Epithelial cell of proximal tubule (primary cell): Measurements from ENCODE around the gene MYO3B. TPM values are rescaled to one million over a fixed set of nuclear protein-coding genes. Genes with fewer than 3 reads are reported as not detected.

Source experiments
- DNase-seq: peaks from one replicate; pipeline ENCODE4 v3.0.0-alpha.2; 2011; ENCODE audit warnings: low read depth
- H3K4me3 ChIP-seq: 2 replicates; pipeline ENCODE4 v1.5.1; 2011; ENCODE audit warnings: low read depth, mild to moderate bottlenecking, low read length
- total RNA-seq: library from RNA; depleted of rRNA; stranded (reverse); fragments of >200 nt; gene quantifications from 2 replicates; pipeline ENCODE4 v1.2.3, GENCODE V29; 2015
- TF ChIP-seq, protein P1 (sequence below): conservative IDR thresholded peaks from 2 replicates; pipeline ENCODE4 v1.5.1; 2012; ENCODE audit warnings: low read depth, mild to moderate bottlenecking, low read length

MYO3B gene
- total RNA-seq, 1 donor from 2014 or later, result 0.35 TPM

DNA sequence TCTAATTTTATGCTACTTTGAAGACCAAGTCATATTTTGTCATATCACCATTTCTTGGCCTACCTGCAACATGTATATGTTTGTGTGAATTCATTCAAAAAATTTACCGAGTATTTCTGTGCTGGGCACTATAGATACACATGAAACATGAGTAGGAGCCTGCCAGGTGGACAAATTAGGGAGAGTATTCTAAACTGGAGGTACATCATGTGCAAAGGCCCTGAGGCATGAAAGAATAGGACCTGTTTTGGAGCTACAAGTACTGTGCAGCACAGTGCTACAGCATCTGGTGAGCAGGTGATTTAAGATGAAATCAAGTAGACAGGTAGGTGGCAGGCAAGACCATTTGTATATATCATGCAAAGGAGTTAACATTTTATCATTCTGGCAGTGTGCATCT is 152.9 kb downstream of the MYO3B start:
- TF ChIP-seq, protein P1, sequence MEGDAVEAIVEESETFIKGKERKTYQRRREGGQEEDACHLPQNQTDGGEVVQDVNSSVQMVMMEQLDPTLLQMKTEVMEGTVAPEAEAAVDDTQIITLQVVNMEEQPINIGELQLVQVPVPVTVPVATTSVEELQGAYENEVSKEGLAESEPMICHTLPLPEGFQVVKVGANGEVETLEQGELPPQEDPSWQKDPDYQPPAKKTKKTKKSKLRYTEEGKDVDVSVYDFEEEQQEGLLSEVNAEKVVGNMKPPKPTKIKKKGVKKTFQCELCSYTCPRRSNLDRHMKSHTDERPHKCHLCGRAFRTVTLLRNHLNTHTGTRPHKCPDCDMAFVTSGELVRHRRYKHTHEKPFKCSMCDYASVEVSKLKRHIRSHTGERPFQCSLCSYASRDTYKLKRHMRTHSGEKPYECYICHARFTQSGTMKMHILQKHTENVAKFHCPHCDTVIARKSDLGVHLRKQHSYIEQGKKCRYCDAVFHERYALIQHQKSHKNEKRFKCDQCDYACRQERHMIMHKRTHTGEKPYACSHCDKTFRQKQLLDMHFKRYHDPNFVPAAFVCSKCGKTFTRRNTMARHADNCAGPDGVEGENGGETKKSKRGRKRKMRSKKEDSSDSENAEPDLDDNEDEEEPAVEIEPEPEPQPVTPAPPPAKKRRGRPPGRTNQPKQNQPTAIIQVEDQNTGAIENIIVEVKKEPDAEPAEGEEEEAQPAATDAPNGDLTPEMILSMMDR, result no peak
- no peak overlapping the region for H3K4me3 ChIP-seq
- DNase-seq, result no peak

- TF ChIP-seq, protein P1, result no peak
- no peak overlapping the region for H3K4me3 ChIP-seq
- DNase-seq, result no peak
Measured at GRCh38 chr2:170332676-170333402, 154.9 kb downstream of the MYO3B start.

DNA sequence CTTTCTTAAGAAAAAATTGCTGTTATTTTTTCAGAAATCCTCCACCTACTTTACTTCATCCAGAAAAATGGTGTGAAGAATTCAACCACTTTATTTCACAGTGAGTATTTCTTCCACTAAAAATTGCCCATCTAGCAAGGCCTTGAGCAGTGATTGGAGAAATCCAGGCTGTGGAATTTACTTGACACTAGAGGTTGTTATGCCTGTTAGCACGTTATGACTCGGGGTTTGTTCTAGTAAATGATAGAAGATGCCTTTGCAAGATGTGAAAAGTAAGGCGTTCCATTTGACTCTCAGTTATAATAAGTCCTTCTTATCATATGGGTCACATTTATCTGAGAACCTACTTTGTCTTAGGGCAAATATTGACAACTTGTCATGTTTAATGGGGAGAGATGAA is 157.4 kb downstream of the MYO3B start:
- H3K4me3 ChIP-seq, result no peak overlapping the region
- no peak for DNase-seq
- TF ChIP-seq, protein P1, result no peak

DNA sequence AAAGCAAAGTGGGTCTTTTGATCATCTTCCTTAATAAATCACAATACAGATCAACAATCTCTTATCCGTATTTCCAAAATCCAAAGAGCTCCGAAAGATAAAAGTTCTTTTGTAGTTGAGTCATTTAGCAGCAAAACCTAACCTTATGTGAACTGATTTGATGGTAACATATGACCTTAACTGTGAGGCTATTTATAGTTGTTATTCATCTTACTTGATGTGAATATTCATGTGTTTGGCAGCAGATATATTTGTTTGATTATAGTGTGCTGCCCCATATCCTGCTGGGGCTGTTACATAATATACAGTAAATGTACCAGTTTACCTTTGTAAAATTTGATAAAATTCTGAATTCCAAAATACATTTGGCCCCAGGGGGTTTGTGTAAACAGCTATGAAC is 158.5 kb downstream of the MYO3B start:
- DNase-seq, result no peak
- no peak overlapping the region for H3K4me3 ChIP-seq
- TF ChIP-seq, protein P1, result no peak

DNA sequence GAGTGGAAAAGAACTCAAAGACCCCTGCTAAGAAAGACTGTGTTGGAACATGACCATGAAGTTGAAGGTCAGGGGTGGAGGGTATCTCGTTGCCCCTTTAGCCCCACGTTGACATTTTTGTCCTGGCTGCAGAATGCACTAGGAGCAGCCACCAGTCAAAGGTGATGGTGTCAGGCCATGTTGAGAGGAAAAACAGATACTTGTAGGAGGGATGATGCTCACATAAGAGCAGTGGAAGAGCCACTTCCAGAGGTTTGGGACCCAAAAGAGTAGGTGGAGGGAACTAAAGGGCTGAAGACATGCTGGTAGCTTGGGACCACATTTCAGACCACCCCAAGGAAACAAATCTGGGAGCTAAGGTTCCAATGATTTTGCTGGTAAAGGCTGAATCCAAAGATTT is 159.0 kb downstream of the MYO3B start:
- DNase-seq, result no peak
- TF ChIP-seq, protein P1, result no peak
- no peak overlapping the region for H3K4me3 ChIP-seq

DNA sequence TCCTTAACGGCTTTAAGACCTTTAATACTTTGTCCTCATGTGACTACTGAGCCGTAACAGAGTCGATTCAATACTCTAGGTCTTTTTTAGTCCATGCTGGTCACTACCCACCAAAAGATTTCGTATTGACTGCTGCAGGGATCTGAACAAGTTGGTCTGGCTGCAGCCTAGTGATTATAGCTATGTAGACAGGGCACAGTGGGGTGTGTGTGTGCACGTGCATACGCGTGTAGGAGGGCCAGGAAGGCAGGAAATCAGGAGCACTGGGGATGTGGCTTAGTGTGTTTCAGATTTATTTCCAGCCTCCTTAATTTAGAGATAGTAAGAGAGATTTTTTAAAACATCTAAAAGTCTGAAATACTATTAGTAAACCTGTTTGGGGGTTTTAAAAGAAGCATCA is 161.4 kb downstream of the MYO3B start:
- no peak for DNase-seq
- H3K4me3 ChIP-seq, result no peak overlapping the region
- TF ChIP-seq, protein P1, result no peak
